PC-9 (cell line): Measurements from ENCODE around the gene XXYLT1. TPM values are rescaled to one million over a fixed set of nuclear protein-coding genes. Genes with fewer than 3 reads are reported as not detected.
"Not testable (repeated sequence)": the region's sequence is repeated elsewhere in the genome, so short reads cannot be mapped to it uniquely, and the experiment has no call there.

ENCODE experiments used
- BruUV-seq: library from RNA; stranded (reverse); fragments of 400-500 nt; replicated peaks from 2 replicates; lab custom pipeline; 2021; lab: Mats Ljungman, UMichigan
- CTCF ChIA-PET: fragments of 300-600 bp; sonication (Branson Sonifier 250); formaldehyde crosslinking; loops from one replicate; lab custom pipeline; 2022; ENCODE audit warnings: antibody characterized with exemption; lab: Charles Lee
- POLR2A ChIA-PET: fragments of 300-600 bp; sonication (Branson Sonifier 250); formaldehyde crosslinking; loops from one replicate; lab custom pipeline; 2022; ENCODE audit warnings: antibody characterized with exemption; ENCODE audit not compliant: unreplicated experiment; lab: Charles Lee
- DNase-seq, 2 experiments: peaks; one replicate each; pipeline versions ENCODE4 v3.0.0 to v3.0.0-alpha.2; 2015 to 2022; ENCODE audit warnings: mixed read lengths in 1 of 2
- H2AFZ ChIP-seq: fragments of 200-600 bp; sonication (generic); 2 replicates; pipeline ENCODE4 v1.8.1; 2017; ENCODE audit warnings: antibody characterized with exemption
- H3F3A ChIP-seq: fragments of 200-600 bp; sonication (generic); 2 replicates; pipeline ENCODE4 v1.8.1; 2017; ENCODE audit warnings: antibody characterized with exemption, mild to moderate bottlenecking, low read depth; ENCODE audit not compliant: insufficient read depth
- H3K27ac ChIP-seq: fragments of 200-600 bp; sonication (generic); 2 replicates; pipeline ENCODE4 v1.6.1; 2016; ENCODE audit warnings: mixed run types
- H3K27me3 ChIP-seq: fragments of 200-600 bp; sonication (generic); 2 replicates; pipeline ENCODE4 v1.6.1; 2016; ENCODE audit warnings: low read depth, mixed run types; ENCODE audit not compliant: insufficient read depth
- H3K36me3 ChIP-seq: fragments of 200-600 bp; sonication (generic); 2 replicates; pipeline ENCODE4 v1.6.1; 2016; ENCODE audit warnings: low read depth, mixed run types
- H3K4me1 ChIP-seq: fragments of 200-600 bp; sonication (generic); replicated peaks from 2 replicates; pipeline ENCODE4 v1.6.1; 2016; ENCODE audit warnings: mixed run types; ENCODE audit not compliant: insufficient read depth
- H3K4me2 ChIP-seq: fragments of 200-600 bp; sonication (generic); 2 replicates; pipeline ENCODE4 v1.6.1; 2017; ENCODE audit warnings: mixed run types
- H3K4me3 ChIP-seq: fragments of 200-600 bp; sonication (generic); 2 replicates; pipeline ENCODE4 v1.6.1; 2016; ENCODE audit warnings: mixed run types
- H3K79me2 ChIP-seq: fragments of 200-600 bp; sonication (generic); 2 replicates; pipeline ENCODE4 v1.6.1; 2017; ENCODE audit warnings: low read depth, mixed run types
- H3K9me2 ChIP-seq: fragments of 200-600 bp; sonication (generic); 2 replicates; pipeline ENCODE4 v1.8.1; 2017; ENCODE audit warnings: mild to moderate bottlenecking; ENCODE audit not compliant: insufficient read depth
- H3K9me3 ChIP-seq: fragments of 200-600 bp; sonication (generic); 2 replicates; pipeline ENCODE4 v1.8.1; 2016; ENCODE audit warnings: low read depth; ENCODE audit not compliant: insufficient read depth
- H4K20me1 ChIP-seq: fragments of 200-600 bp; sonication (generic); 2 replicates; pipeline ENCODE4 v1.8.1; 2017; ENCODE audit not compliant: insufficient read depth
- CTCF ChIP-seq: fragments of 200-600 bp; sonication (generic); conservative IDR thresholded peaks from 2 replicates; pipeline ENCODE4 v1.6.1; 2017; ENCODE audit warnings: mixed run types, antibody characterized with exemption, mild to moderate bottlenecking, moderate library complexity
- EZH2 ChIP-seq: fragments of 200-600 bp; sonication (generic); IDR thresholded peaks from 2 replicates; pipeline ENCODE4 v1.8.0; 2017; ENCODE audit warnings: antibody characterized with exemption, low read depth
- intact Hi-C: fragments of 100-400 bp; cut with micrococcal nuclease; formaldehyde crosslinking; loops from one replicate; pipeline ENCODE4 v1.10.0; 2022; ENCODE audit not compliant: unreplicated experiment
- total RNA-seq: library from RNA; stranded (reverse); gene quantifications from 2 replicates; pipeline ENCODE4 v1.2.3, GENCODE V29; 2021

Gene XXYLT1
- total RNA-seq, 1 experiment from 2014 or later, result 13.3 TPM

- Histone ChIP-seq H2AFZ (no peak overlapping the region), H3K4me3 (no peak overlapping the region), H4K20me1 (no peaks in the 10 kb centered on the region), H3K4me2 (no peak overlapping the region), H3F3A (peaks cover 21% of the 10 kb centered on the region), H3K36me3 (no peaks in the 10 kb centered on the region), H3K27me3 (no peaks in the 10 kb centered on the region), H3K27ac (no peak overlapping the region), H3K4me1 (peaks cover 58% of the 10 kb centered on the region), H3K9me2 (no peaks in the 10 kb centered on the region), H3K79me2 (no peaks in the 10 kb centered on the region), H3K9me3 (no peaks in the 10 kb centered on the region)
- CTCF ChIA-PET, result no interaction called here
- DNase-seq, result no peak
- TF ChIP-seq EZH2, result no peak
- no peak for TF ChIP-seq CTCF
- POLR2A ChIA-PET, result no interaction called here
- BruUV-seq, result no TSS peak
- intact Hi-C loops, result no loop called here
Observed at GRCh38 chr3:195038161-195038560, 232.8 kb downstream of the XXYLT1 start.

GRCh38 chr3:195037586-195037985 is 233.4 kb downstream of the XXYLT1 start:
- H2AFZ ChIP-seq, POLR2A ChIA-PET, H3K4me2 ChIP-seq, DNase-seq, H3K79me2 ChIP-seq, H3K9me3 ChIP-seq, H3K27ac ChIP-seq, H3K27me3 ChIP-seq, H4K20me1 ChIP-seq, intact Hi-C loops, H3K9me2 ChIP-seq, H3K36me3 ChIP-seq, BruUV-seq, CTCF ChIA-PET, H3K4me3 ChIP-seq: not testable (repeated sequence)
- Histone ChIP-seq H3F3A (peaks cover 26% of the 10 kb centered on the region), H3K4me1 (peaks cover 59% of the 10 kb centered on the region)

- Histone ChIP-seq H3K27me3 (no peaks in the 10 kb centered on the region), H3F3A (peaks cover 32% of the 10 kb centered on the region), H3K36me3 (no peaks in the 10 kb centered on the region), H3K27ac (no peak overlapping the region), H4K20me1 (no peaks in the 10 kb centered on the region), H3K4me1 (peaks cover 59% of the 10 kb centered on the region), H3K4me2 (no peak overlapping the region), H3K79me2 (no peaks in the 10 kb centered on the region), H3K9me3 (no peaks in the 10 kb centered on the region), H3K9me2 (no peaks in the 10 kb centered on the region), H3K4me3 (no peak overlapping the region), H2AFZ (no peak overlapping the region)
- DNase-seq, result no peak
- no TSS peak for BruUV-seq
- ChIA-PET CTCF (no interaction called here), POLR2A (no interaction called here)
- no peak for TF ChIP-seq EZH2
- TF ChIP-seq CTCF, result no peak
- intact Hi-C loops, result no loop called here
Observed at GRCh38 chr3:195036974-195037373, 234.0 kb downstream of the XXYLT1 start.

- Histone ChIP-seq H3K4me2 (no peak overlapping the region), H3F3A (peaks cover 36% of the 10 kb centered on the region), H3K4me3 (no peak overlapping the region), H3K36me3 (no peaks in the 10 kb centered on the region), H3K4me1 (peaks cover 59% of the 10 kb centered on the region), H3K79me2 (no peaks in the 10 kb centered on the region), H3K9me3 (no peaks in the 10 kb centered on the region), H4K20me1 (no peaks in the 10 kb centered on the region), H3K27me3 (no peaks in the 10 kb centered on the region), H3K27ac (no peak overlapping the region), H3K9me2 (no peaks in the 10 kb centered on the region), H2AFZ (no peak overlapping the region)
- TF ChIP-seq CTCF, result no peak
- no peak for TF ChIP-seq EZH2
- DNase-seq, result no peak
- intact Hi-C loops, result no loop called here
- BruUV-seq, result no TSS peak
- CTCF ChIA-PET, result no interaction called here
- POLR2A ChIA-PET, result no interaction called here
Observed at GRCh38 chr3:195036574-195036973, 234.4 kb downstream of the XXYLT1 start.
